GM12873 (cell line): ENCODE data around the gene KLHL3.

ENCODE experiments used
- TF ChIP-seq, protein P1 (sequence below): IDR thresholded peaks from 2 replicates; pipeline ENCODE4 v1.5.1; 2012; ENCODE audit warnings: low read depth, mild to moderate bottlenecking, moderate library complexity, low read length, control low read depth; ENCODE audit not compliant: insufficient read depth; ENCODE audit errors: missing control alignments

KLHL3 gene

GRCh38 chr5:137738947-137739346, 3.1 kb upstream of the KLHL3 start:
- TF ChIP-seq, protein P1, sequence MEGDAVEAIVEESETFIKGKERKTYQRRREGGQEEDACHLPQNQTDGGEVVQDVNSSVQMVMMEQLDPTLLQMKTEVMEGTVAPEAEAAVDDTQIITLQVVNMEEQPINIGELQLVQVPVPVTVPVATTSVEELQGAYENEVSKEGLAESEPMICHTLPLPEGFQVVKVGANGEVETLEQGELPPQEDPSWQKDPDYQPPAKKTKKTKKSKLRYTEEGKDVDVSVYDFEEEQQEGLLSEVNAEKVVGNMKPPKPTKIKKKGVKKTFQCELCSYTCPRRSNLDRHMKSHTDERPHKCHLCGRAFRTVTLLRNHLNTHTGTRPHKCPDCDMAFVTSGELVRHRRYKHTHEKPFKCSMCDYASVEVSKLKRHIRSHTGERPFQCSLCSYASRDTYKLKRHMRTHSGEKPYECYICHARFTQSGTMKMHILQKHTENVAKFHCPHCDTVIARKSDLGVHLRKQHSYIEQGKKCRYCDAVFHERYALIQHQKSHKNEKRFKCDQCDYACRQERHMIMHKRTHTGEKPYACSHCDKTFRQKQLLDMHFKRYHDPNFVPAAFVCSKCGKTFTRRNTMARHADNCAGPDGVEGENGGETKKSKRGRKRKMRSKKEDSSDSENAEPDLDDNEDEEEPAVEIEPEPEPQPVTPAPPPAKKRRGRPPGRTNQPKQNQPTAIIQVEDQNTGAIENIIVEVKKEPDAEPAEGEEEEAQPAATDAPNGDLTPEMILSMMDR: no peak

GRCh38 chr5:137737349-137738131, 1.7 kb upstream of the KLHL3 start:
- TF ChIP-seq, protein P1: no peak

GRCh38 chr5:137736496-137736895, 607 bp upstream of the KLHL3 start:
- TF ChIP-seq, protein P1: no peak

DNA sequence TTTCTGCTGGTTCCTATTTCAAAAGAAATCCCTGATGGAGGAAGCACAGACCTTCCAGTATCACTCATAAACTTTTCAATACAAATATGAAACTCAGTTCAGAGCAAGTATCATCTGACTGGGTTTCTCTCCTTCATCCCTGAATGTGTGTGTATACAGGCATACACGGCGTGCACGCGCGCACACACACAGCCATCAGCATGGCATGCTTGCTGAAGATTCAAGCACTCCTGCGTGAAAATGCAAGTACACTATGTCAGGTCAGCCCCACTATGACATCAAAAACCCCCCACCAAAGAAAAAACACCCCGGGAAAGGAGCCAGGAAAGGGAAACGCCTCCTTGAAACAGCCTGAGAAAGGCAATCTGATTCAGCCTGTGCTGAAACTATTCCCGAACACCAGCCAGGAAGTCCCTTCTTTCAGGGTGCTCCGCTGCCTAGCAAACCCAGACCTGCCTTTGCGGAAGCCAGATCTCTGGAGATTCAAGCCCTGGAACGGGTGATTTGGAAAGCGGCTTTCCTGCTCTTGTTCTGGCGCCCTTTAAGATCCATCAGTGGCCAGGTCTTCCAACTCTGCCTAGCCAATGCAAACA, 831 bp downstream of the KLHL3 start:
- TF ChIP-seq, protein P1: no peak

- TF ChIP-seq, protein P1: no peak
These were observed 1.6 kb downstream of the KLHL3 start for GRCh38 chr5:137734331-137734730.

DNA sequence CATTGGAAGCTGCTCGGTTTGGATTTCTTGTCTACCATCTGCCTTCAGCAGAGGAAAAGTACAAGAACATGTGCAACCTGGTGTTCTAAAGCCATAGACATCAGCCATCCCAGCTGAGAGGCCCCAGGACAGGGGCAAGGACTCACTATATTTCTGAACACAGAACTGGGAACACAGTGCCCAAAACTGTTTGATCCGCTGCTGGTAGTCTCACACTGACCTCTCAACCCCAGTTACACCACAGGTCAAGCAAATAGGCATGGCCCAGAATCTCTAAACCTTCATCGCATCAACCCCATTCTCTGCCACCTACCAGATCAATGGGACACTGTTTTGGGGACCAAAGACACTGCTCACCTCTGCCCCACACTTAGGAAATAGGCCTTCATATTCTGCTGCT, 2.0 kb downstream of the KLHL3 start:
- TF ChIP-seq, protein P1: no peak

DNA sequence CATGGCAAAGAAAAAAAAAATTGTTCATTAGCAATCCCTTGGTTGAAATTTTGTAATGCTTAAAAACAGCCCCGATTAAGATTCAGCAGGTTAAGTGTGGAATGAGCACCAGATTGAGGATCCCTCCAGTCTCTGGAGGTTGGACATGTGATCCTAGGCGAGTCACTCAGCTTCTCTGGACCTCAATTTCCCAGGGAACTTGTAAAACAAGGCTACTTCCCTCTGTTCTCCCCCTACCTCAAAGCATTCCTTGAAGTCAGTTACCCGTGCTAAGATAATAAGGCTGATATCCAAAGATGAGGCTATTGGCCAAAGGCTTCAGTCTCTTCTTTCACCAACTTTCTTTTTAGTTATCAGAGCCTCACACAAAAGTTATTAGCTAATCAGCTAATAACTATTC, 2.9 kb downstream of the KLHL3 start:
- TF ChIP-seq, protein P1: no peak
